ENCODE data around the gene RPL13.
"Not testable (repeated sequence)": the region's sequence is repeated elsewhere in the genome, so short reads cannot be mapped to it uniquely, and the experiment has no call there.

The RPL13 gene

DNA sequence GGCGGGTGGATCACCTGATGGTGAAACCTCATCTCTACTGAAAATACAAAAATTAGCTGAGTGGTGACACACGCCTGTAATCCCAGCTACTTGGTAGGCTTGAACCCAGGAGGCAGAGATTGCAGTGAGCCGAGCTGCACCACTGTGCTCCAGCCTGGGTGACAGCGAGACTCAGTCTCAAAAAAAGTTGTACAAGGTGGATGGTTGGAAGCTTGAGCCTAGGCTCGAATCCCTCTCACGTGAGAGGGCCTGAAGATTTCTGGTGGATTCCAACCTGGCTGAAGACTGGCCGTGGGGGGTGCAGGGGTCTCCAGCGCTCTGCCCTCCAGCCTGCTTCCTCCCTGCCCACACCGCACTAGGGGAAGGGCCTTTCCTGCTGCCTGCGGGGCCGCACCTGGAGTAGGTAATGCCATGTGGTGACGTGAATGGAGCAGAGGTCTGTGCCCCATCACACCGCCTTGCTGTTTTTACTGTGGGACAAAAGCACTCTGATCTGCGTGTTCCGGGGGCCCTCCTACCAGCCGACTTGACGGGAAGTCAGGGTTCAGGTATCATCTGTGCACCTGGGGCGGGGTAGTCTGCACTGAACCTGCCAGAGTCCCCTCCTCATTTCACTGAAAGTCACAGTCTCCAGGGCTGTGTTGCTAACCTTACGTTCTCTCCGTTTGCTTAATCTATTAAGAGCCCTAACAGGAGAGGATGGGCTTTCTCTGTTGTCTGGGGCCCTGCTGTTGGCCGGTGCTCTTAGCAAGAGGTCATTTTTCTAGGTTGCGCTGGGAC lies 4.2 kb downstream of the RPL13 start:
- no peak for DNase-seq

DNA sequence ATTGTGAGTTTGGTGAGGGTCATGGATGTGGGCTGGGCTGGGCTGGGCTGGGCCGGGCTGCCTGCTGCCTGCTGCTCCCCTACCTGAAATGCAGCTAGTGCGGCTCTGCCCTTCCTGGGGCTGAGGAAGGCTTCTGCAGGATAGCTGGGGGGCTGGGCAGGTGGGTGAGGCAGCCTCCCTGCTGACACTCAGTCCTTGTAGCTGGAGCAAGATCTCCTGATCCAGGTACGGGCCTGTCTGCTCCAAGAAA lies 4.7 kb downstream of the RPL13 start:
- DNase-seq = no peak

DNA sequence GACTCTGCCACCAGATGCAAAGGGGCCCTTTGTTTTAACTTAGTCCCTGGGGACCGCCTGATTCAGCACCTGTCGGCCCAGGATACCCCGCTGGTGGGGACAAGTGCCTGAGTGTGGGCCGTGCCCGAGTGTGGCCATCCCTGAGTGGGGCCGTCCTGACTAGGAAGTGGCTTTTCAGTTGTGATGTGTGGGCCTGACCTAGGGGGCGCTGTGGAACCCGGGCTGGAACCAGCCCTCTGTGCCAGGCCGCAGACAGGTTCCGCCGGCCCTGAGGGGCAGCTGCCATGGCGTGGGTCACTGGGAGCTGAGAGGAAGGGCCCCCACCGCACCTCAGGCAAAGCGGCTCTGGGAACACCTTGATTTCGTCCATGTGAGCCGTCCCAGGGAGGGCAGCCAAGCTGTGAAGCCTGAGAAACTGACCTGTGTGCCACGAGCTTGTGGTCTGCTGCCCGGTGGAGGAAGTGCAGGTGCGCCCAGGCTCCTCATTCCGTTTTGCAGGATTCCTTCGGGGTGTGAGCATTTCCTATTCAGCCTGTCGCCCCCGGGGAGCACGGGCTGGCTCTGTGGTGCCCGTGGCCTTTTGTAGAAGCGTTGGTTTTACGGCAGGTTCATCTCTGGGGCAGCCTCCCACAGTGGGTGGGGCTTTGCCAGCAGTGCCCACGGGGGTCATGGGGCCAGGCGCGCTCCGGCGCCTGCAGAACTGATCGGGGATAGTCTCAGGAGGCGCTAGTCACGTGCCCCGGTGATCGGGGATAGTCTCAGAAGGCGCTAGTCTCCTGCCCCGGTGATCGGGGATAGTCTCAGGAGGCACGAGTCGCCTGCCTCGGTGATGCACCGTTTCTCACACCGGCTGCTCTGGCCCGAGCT lies 5.3 kb downstream of the RPL13 start:
- DNase-seq = peak; percentile 34

DNA sequence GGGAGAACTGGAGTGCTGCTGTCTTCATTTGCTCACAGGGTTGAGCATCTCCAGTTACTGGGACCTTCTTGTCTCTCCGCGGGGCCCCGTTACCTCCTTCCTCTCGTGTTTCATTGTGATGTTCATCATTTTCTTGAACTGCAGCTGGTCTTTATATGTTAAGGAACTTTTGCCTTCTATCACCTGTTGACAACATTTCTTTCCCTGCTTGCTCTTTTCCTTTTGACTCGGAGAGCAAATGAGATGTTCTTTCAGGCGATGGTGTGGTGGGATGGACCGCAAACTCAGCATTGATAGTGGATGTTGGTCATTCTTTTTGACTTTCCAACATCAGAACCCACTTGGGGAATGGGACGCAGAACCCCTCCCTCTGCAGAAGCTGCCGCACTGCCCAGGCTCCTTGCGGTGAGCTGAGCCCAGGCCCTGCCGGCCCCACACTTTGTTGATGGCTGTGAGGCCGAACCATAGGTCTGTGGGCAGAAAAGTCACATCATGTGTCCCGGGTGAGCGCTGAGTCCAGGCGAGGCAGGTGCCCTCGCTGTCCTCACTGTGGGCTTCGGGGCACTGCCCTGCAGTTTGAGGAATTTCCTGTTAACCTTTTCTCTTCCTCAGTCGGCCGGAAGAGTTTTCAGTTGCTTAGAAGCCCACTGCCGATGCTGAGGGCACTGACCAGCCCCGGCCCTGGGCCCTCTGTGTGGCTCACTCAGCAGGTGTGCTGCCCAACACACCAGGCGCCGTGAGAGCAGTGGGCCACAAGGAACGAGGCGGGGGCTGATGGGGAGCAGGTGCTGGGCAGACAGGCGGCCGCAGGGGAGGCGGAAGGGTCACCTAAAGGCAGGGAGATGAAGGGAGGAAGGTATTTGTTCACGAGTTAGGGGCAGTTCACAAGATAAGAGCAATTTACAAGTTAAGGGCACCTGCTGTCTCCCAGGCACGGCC lies 7.4 kb downstream of the RPL13 start:
- no peak for DNase-seq

DNA sequence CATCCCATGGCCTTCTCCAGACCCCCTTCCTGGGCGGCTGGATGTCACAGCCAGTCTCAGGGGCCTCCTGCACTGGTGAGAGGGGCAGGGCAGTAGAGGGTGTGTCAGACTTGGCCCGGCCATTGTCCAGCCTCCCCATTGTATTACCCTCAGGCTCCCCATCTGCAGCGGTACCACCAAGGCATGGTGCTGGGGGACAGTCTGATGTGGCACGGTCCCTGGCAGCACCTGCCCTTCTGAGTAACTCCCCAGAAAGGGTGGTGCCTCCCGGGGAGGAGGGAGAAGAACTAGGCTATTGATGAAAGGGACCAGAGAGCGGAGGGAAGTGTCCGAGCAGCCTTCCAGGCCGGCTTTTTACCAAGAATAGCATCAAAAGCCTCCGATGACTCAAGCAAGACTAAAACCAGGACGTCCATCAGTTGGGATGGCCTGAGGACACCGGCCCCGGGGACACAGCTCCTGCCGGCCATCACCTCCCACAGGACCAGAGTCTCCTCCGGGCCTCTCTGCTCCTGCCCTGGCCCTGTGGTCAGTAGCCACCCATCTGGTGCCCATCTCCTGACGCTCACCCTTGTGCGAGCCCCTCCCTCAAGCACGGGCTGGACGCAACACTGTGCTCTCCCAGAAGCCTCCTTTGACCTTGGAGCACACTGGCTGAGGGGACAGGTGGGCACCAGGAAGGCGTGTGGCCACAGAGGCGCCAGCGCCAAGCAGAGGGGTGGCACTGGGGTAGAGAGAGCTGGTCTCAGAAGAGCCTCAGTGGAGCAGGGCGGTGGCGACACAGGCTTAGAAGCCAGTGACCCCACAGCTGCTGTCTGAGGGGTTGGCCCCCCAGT lies 9.2 kb downstream of the RPL13 start:
- DNase-seq = no peak

DNA sequence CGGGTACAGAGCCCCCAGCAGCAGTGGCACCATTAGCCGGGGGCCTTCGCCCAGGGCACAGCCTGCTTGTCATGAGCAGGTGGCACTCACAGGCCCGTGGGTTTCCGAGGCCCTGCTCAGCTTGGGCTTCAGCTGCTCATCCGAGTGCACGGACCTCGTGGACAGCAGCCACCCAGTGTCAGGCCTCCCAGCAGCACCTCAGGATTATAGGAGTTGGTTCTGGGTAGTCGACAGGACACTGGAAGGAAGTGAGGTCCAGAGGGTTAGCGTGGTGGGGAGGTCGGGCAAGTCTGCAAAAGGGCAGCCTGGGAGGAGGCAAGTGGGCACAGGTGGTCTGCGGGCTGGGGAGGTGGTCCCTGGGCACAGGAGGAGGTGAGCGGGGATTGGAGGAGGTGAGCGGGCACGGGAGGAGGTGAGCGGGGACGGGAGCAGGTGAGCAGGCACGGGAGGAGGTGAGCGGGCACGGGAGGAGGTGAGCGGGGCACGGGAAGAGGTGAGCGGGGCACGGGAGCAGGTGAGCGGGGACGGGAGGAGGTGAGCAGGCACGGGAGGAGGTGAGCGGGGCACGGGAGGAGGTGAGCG lies 10.0 kb downstream of the RPL13 start:
- DNase-seq = no peak

DNA sequence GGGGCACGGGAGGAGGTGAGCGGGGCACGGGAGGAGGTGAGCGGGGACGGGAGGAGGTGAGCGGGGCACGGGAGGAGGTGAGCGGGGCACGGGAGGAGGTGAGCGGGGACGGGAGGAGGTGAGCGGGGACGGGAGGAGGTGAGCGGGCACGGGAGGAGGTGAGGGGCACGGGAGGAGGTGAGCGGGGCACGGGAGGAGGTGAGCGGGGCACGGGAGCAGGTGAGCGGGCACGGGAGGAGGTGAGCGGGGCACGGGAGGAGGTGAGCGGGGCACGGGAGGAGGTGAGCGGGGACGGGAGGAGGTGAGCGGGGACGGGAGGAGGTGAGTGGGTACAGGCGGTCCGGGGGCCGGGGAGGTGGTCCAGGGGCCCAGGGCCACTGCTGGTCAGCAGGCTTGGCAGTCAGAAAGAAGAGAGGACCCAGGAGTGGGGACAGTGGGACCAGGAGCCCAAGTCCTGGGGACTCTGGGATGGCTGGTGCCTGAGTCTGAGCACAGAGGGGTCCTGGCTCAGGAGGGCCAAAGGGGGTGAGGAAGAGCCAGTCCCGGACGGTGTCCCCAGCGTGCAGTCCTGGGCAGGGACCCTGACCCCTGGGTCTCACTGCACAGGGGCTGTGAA lies 10.6 kb downstream of the RPL13 start:
- not testable (repeated sequence) for DNase-seq

DNA sequence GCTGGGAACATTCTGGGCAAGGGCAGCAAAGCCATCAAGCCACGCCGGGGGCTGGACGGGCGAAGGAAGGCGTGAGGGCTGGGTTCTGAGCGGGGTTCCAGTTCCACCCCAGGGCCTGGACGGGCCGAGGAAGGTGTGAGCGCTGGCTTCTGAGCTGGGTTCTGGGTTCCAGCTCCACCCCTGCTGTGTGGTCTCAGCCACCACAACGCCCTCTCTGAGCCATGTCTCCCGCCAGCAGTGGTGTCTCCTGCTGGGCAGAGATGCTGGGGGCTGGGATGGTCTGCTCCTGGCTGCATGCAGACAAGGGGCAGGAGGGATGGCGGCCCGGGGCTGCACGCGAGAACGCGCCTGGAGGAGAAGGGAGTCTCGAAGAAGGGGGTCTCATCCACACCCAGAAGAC lies 11.2 kb downstream of the RPL13 start:
- no peak for DNase-seq

DNA sequence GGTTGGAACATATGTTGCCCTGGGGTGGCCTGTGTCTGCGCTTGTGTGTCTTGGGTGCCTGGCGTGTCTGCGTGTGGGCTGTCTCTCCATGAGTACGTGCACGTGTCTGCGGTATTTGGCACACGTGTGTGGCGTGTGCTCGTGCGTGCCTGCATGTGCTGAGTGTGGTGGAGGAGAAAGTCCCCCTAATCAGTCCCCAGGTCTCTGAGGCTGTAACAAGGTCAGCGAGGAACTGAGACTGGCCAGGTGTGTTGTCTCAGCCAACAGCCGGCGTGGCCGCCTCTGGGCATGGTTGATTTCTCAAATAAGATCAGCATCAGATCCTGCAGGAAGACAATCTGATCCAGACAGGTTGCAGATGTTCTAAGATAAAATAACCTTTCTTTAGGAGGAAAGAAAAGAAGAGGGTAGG lies 11.6 kb downstream of the RPL13 start:
- DNase-seq = no peak

DNA sequence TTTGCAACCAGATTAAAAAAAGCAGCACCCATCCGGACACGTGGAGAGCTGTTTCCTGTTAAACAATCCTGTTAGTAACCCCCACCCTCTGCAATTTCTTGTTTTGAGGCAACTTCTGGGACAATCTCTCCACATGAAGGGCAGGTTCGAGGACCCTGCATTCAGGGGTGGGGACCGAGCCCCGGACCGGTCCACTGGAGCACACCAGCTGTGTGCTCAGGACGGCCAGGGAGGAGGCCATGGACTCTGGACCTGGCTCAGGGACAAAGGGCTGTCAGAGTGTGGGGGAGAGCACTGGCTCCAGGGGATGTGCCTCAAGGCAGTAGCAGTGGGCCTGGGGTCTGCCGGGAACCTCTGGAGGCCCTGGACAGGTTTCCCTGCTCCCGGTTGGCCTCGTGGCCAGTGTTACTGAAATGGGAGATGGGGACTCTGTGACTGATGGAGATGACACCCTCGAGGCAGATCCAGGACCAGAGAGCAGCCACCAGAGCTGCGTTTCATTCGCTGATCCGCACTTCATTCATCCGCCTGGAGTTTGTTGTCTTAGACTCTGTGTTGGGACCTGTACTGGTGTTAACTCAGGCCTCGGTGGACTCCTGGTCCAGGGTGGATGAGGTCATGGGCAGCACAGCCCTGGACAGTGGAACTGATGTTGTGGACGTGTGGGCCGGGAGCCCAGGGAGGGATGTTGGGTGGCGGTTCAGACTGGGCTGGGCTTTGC lies 12.2 kb downstream of the RPL13 start:
- no peak for DNase-seq

DNA sequence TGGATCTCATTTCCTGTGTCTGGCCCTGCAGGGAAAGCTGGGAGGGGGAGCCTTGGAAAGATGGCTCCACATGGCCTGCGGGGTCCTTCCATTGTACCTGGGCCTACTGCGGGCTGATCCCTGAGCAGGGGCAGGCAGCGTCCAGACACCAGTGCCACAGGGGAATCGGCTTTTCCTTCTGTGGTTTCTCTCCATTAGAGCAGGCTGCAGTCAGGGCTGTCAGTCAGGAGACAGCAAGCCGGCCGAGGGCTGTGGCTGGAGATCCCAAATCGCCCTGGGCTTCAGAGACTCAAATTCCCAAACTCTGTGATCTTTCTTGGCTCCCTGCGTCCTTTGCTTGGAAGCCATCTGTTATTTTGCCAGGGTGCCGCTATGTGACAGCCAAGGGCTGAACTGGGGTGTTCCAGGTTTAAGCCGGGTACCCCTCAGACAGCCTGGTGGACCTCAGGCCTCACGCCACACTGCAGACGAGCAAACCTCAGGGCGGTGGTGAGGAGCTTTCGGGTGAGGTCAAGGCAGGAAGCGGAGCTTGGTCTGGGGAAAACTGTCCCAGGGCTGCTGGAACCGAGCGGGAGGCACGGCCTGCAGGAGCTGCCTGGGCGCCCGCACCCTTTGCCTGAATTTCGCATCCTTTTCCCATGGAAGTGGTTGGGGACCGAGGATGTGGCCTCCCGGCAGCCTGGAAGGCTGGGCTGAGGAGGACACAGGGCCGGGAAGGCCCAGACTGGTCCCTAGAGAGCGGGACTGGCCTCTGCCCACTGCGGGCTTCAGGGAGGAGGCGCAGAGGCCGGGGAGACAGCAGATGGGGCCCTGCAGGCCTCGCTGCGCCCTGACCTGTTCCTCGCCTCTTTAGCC lies 13.6 kb downstream of the RPL13 start:
- no peak for DNase-seq

DNA sequence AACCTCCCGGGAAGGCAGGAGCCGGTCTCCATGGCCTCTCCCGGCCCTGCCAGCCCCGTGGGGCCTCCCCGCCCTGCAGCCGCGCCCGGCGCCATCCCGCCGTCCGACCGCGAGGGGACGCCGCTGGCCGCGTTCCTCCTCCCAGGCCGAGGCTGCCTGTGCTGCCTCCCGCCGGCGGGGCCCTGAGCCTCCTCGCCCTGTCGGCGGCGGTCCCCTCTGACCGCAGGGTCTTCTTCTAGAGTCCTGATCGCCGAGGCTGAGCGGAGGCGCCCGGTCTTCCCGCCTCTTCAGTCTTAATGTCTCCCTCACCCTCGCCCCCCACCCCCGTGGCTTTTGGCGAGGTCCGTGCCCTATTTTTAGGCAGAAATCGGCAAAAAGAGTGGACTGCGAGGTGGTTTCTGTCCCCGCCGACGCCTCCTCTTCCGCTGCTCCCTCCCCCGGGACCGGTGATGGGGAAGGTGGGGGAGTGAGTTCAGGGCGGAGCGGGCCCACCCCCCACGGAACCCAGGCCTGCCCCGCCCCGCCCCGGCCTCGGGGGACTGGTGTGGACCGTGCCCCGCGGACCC lies 14.3 kb downstream of the RPL13 start:
- no peak for DNase-seq

DNA sequence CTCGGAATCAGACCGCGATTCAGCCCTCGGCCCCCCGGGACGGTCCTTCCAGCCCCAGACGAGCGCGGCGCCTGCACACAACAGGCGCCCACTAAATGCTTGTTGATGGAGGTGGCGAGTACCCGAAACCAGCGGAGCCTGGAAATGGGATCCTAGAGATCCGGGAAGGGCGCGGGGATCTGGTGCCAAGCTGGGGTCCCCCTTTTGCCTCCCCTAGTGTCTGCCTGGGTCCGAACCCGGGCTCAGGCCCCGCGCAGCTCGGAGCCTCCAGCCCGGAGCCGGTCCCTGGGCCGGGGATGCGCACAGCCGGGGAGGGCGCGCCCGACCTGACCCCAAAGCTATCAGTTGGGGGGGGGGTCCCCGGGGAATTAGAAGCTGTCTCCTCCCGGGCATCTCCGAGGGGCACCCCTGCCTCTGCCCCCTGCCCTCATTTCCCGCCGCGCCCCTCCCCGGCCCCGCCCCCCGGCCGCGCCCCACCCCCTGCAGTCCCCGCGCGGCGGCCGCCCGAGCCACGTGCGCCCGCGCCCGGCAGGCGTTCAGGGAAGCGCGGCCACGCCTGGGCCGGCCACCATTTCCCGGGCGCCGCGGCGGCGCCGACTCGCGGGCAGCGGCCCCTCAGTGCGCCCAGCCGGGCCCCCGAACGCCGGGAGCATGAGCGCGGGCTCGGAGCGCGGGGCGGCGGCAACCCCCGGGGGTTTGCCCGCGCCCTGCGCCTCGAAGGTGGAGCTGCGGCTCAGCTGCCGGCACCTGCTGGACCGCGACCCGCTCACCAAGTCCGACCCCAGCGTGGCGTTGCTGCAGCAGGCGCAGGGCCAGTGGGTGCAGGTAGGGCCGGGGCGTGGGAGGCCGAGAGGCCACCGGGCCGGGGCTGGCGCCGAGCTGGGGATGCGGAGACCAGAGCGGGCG lies 15.0 kb downstream of the RPL13 start, which contains the start of gene CPNE7:
Gene CPNE7 (plus strand): TSS at position 512 of the 906 bp plus-strand sequence. CDS start 140 bp downstream, at position 652.
- no peak for DNase-seq

DNA sequence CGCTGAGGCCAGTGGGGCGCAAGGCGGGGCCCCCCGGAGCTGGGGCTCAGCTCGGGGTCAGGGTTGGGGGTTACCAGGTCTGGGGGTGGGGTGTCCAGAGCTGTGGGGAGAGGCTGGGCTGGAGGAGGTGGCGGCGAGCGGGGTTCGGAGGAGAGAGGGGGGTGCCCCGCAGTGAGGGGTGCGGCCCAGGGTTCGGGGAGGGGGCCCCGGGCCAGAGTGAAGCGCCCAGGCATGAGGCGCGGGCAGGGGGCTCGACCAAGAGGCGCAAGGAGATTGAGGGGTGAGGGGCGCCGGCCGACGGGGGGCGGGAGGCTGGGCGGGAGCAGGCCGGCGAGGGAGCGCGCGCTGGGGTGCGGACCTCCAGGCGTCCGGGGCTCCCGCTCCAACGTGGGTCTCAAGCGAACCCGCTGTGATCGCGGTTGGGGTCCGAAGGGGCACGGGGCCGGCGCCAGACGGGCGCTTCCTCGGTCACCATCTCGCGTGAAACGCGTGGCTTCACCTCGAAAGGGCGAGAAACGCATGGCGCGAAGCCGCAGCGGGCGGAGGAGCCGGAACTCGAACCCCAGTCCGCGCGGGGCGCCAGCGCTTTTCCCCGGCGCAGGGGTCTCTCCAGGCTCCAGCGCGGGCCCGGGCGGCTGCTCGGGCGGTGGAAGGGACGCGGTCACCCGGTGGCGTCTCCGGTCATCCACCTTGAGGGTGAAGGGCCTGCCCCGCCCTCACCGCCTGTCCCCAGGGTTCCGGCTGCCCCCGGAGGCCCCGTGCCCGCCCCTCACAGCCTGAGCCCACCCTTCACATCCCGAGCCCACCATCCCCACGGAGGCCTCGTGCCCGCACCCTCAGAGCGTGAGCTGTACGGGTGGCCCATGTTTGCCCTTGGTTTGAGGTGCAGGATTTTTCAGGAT lies 15.9 kb downstream of the RPL13 start:
- no peak for DNase-seq

DNA sequence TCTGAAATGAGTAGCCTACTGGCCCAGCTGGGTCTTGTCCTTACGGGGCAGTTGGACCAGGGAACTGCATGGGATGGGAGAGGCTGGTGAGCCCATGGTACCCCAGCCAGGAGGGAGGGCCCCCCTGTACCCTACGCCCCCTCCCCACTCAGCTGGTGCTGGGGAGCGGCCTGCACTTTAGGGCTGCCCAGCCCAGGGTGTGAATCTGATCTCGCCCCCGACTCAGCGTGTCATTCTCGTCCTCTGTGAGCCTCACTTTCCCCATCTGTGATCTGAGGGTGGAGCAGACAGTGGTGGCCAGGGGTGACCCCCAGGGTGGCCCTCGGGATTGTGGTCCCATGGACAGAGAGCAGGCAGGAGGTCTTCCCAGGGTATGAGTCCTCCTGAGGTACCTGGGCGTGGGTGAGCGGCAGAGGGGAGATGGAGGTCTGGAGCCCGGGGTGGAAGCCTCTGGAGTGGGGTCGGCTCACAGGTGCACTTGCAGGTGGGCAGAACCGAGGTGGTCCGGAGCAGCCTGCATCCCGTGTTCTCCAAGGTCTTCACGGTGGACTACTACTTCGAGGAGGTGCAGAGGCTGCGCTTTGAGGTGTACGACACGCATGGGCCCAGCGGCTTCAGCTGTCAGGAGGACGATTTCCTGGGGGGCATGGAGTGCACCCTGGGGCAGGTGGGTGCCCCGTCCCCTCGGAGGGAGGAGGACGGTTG lies 16.7 kb downstream of the RPL13 start:
- DNase-seq = no peak

DNA sequence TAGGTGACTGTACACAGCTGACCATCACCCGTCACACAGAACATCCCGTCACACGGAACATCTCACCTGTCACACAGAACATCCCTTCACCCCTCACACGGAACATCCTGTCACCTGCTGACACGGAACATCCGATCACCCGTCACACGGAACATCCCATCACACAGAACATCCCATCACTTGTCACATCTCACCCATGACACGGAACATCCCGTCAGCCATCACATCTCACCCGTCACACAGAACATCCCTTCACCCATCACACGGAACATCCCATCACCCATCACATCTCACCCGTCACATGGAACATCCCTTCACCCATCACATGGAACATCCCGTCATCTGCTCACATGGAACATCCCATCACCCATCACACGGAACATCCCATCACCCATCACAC lies 18.9 kb downstream of the RPL13 start:
- no peak for DNase-seq
